Embryonic facial prominence (tissue), 1 donor: ENCODE measurements around the gene SLC25A34.

Experiments
- DNase-seq: peaks from one replicate; pipeline ENCODE4 v3.0.0-alpha.2; 2016; ENCODE audit errors: extremely low spot score

SLC25A34 gene

GRCh38 chr1:15775706-15776105, 39.6 kb downstream of the SLC25A34 start:
- DNase-seq: no peak

DNA sequence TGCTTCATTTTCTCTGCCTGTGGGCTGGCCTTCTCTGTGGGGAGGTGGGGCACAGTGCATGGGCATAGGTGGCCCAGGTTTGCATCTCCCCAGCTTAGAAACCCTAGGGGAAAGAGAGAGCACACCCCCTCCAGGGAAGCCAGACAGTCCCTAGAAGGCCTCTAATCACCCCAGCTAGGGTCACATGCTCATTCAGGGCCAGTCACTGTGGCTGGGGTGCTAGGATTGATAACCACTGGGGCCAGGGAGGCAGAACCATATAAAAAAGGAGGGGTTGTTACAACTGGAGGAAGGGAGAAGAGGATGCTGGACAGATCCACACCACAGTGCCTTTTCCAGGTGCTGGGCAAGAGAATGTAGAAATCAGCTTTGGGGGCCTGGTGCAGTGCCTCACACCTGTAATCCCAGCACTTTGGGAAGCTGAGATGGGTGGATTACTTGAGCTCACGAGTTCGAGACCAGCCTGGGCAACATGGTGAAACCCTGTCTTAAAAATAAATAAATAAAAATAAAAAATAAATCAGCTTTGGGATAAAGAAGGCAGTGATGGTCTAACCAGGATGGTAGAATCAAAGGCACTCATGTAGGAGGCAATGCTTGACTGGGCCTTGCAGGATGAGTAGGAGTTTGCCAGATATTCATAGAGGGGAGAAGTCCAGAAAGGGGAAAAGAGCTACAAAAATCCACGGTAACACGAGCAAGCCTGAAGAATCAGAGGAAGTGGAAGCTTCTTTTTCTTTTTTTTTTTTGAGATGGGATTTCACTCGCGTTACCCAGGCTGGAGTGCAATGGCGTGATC, 42.0 kb downstream of the SLC25A34 start:
- no peak for DNase-seq

DNA sequence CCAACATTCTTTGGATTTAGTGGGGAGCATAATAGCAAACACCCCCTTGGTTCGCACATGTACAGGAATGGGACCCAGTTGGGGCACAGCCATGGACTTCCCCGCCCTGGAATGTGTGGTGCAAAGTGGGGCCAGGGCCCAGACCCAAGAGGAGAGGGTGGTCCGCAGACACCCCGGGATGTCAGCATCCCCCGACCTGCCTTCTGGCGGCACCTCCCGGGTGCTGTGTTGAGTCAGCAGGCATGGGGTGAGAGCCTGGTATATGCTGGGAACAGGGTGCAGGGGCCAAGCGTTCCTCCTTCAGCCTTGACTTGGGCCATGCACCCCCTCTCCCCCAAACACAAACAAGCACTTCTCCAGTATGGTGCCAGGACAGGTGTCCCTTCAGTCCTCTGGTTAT, 49.6 kb downstream of the SLC25A34 start:
- DNase-seq: no peak

DNA sequence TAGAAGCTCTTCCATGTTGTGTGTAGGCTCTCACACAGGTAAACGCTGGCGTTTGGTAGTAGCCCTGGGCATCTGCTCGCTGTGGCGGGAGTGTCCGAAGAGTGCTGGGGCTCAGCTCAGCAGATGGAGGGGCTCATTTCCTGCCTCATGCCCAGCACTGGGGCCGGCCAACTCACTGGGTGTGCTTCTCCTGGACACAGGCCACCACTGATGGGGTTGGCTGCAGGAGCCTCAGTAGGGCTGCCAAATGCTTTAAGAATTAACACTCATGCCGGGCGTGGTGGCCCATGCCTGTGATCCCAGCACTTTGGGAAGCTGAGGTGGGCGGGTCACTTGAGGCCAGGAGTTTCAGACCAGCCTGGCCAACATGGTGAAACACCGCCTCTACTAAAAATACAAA, 50.5 kb downstream of the SLC25A34 start:
- DNase-seq: no peak

GRCh38 chr1:15788624-15789301, 52.7 kb downstream of the SLC25A34 start:
- no peak for DNase-seq
